Keratinocyte (primary cell): ENCODE results near the gene IL4R.

ENCODE experiments used
- EZH2 ChIP-seq: IDR thresholded peaks from one replicate; pipeline ENCODE4 v1.6.1; 2012; ENCODE audit warnings: inconsistent platforms, mild to moderate bottlenecking, low read length, moderate library complexity
- TF ChIP-seq, protein P1 (sequence below), 3 experiments: IDR thresholded peaks in 1 of 3; conservative IDR thresholded peaks in 1 of 3; optimal IDR thresholded peaks in 1 of 3; 2 replicates in 2 of 3; 3 replicates in 1 of 3; pipeline versions ENCODE3 to v1.5.1; 2011; ENCODE audit warnings: low read length in 3 of 3, mild to moderate bottlenecking in 3 of 3, moderate library complexity in 2 of 3, control low read depth in 1 of 3, inconsistent platforms in 1 of 3; ENCODE audit not compliant: insufficient read depth in 2 of 3; ENCODE audit errors: extremely low read depth in 1 of 3

DNA sequence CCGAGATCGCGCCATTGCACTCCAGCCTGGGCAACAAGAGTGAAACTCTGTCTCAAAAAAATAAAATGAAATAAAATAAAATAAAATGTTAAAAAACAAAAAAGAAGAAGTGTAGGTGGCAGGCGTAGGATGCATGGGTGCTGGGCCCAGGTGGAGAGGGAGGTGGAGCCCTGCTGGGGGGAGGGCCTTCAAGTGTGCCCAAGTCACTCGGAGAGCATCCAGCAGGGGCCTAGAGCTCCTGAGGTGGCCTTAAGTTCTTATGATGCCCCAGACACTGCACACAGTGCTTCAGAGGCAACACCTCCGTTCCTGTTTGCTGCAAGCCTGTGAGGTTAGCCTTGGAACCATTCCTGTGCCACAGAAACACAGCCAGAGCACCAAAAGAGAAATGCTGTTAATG lies 23.2 kb downstream of the IL4R start:
- TF ChIP-seq, protein P1, sequence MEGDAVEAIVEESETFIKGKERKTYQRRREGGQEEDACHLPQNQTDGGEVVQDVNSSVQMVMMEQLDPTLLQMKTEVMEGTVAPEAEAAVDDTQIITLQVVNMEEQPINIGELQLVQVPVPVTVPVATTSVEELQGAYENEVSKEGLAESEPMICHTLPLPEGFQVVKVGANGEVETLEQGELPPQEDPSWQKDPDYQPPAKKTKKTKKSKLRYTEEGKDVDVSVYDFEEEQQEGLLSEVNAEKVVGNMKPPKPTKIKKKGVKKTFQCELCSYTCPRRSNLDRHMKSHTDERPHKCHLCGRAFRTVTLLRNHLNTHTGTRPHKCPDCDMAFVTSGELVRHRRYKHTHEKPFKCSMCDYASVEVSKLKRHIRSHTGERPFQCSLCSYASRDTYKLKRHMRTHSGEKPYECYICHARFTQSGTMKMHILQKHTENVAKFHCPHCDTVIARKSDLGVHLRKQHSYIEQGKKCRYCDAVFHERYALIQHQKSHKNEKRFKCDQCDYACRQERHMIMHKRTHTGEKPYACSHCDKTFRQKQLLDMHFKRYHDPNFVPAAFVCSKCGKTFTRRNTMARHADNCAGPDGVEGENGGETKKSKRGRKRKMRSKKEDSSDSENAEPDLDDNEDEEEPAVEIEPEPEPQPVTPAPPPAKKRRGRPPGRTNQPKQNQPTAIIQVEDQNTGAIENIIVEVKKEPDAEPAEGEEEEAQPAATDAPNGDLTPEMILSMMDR (optimal IDR thresholded peaks at IDR 0.05 in 1 of 3, IDR thresholded peaks at IDR 0.05 in 1 of 3, conservative IDR thresholded peaks at IDR 0.05 in 1 of 3; ENCODE audit: extremely low read depth in 1 of 3, insufficient read depth in 2 of 3, low read length in 3 of 3): no peak
- TF ChIP-seq EZH2: no peak
